PC-9 (cell line): ENCODE results near the gene ASB3.

Experiments
- CTCF ChIP-seq: fragments of 200-600 bp; sonication (generic); conservative IDR thresholded peaks from 2 replicates; pipeline ENCODE4 v1.6.1; 2017; ENCODE audit warnings: mixed run types, antibody characterized with exemption, mild to moderate bottlenecking, moderate library complexity
- EZH2 ChIP-seq: fragments of 200-600 bp; sonication (generic); IDR thresholded peaks from 2 replicates; pipeline ENCODE4 v1.8.0; 2017; ENCODE audit warnings: antibody characterized with exemption, low read depth

DNA sequence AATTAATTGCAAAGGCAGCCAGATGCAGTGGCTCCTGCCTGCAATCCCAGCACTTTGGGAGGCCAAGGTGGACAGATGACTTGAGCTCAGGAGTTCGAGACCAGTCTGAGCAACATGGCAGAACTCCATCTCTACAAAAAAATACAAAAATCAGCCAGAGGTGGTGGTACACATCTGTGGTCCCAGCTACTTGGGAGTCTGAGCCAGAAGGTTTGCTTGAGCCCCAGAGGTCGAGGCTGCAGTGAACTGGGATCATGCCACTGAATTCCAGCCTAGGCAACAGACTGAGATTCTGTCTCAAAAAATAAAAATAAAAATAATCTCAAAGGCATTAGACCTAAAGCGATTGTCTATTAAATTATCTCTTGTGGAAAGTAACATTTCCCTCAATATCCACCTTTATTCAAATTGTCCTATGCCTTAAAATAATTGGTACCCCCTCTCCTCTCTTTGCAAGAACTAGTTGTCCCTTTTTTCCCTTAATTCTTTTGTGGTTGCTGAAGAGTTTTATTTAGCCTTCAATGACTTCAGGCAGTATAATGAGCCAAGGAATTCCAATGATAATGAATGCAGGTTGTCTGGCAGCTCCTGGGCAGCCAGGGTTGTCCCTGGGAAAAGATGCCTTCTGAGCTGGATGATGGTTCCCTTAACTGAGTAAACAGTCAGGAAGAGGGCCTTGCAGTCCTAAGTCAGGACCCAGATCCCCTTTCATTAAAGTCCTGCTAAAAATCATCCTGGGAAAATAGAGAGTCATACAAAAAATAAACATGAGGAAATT, 40.8 kb upstream of the ASB3 start:
- no peak for TF ChIP-seq CTCF
- no peak for TF ChIP-seq EZH2
